HG02884 (cell line): ENCODE results near the gene NEURL4.
"Not testable (repeated sequence)": the region's sequence is repeated elsewhere in the genome, so short reads cannot be mapped to it uniquely, and the experiment has no call there.

Source experiments
- ATAC-seq: cut with Tn5 transposase; IDR thresholded peaks from one replicate; pipeline ENCODE4 v1.9.1; 2021; ENCODE audit warnings: mild to moderate bottlenecking, moderate library complexity; ENCODE audit not compliant: unreplicated experiment

NEURL4 gene

DNA sequence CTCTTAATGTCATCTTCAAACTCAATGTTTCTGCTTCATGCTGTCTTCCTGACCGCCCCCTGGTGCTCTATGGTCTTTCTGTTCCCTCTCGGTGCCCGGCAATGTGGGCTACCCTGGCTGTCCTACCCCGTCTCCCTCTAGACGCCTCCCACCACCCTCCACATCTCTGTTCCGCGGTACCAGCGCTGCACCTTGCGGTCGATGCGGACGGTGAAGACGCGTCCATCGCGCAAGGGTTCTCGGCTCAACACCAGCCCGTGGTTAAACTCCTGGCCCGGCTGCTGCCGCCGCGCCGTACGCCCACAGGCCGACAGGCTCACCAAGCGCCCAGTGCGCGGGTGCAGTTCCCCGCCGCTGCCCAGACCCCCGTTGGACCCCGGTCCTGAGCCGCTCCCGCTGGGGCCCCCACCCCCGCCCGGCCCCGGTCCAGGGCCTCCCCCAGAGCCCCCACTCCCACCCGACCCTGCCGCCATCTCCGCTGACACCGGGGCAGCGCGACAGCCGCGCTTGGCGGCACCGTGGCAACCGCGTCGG is at the start of gene NEURL4:
Gene NEURL4 (minus strand): TSS at position 496 of the 534 bp plus-strand sequence. CDS start 23 bp downstream, at position 473.
- ATAC-seq, result no peak

DNA sequence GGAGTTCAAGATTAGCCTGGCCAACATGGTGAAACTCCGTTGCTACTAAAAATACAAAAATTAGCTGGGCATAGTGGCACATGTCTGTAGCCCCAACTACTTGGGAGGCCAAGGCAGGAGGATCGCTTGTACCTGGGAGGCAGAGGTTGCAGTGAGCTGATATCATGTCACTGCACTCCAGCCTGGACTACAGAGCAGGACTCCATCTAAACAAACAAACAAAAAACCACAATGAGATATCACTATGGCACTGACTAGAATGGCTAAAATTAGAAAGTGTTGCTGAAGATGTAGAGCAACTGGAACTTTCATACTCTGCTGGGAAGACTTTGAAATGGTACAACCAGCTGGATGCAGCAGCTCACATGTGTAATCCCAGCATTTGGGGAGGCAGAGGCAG is 45.2 kb upstream of the NEURL4 start:
- ATAC-seq, result no peak

DNA sequence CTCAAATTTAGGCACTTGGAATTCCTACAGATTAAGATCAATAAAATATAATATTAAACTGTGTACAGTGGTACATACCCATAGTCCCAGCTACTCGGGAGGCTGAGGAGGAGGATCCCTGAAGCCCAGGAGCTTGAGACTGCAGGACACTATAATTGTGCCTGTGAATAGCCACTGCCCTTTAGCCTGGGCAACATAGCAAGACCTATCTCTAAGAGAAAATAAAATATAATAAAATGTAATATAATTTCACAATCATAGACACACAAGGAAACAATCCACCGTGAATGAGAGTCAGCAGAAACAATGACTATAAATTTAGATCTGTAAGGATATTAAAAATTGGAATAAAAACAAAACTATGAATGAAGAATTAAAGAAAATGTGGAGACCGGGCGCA is 41.7 kb upstream of the NEURL4 start:
- no peak for ATAC-seq

DNA sequence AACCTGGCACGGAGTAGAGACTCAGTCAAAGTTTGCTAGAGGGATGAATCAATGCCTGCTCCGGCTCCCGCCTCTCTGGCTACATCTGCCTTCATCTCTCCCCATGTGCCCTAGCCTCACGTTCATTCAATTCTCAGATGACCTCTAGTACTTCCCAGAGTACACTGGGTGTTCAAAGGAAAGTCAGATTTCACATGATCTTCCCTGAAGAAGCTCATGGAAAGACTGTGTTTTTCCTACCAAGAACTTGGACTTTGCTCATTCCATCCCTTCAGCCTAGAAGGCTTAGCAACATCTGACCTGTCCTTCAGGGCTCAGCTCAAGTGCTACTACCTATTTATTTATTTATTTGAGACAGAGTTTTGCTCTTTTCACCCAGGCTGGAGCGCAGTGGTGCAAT is 40.7 kb upstream of the NEURL4 start:
- no peak for ATAC-seq

DNA sequence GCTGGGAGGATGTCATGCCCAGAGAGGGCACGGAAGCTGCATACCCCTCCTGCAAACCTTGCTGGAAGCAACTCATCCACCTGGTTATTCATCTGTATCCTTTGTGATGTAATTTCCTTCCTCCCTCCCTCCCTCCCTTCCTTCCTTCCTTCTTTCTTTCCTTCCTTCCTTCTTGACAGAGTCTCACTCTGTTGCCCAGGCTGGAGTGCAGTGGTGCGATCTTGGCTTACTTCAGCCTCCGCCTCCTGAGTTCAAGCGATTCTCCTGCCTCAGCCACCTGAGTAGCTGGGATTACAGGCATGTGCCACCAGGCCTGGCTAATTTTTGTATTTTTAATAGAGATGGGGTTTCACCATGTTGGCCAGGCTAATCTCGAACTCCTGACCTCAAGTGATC is 39.5 kb upstream of the NEURL4 start:
- ATAC-seq, result not testable (repeated sequence)

DNA sequence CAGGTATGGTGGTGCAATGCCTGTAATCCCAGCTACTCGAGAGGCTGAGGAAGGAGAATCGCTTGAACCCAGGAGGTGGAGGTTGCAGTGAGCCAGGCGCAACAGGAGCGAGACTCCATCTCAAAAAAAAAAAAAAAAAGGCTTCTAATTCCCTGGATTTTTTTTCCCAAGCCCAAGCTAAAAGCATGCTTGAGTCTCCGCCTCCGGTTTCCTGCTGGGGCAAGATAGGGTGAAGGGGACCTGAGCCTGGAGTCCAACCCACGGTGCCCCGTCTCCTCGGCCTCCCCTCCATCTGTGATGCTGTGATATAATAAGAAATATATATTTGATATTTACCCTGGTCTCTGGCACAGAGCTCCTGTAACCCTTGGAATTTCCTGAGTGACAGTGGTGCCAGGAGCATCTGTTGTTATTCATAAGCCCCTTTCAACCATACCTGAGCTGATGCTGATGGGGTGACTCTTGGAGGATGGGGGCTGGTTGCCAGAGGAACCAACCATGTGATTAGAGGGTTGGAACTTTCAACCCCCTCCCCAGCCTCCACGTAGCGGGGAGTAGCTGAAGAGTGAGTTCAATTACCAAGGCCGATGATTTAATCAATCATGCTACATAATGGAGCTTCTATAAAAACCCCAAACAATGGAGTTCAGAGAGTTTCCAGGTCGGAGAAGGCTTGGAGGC is 38.9 kb upstream of the NEURL4 start:
- no peak for ATAC-seq

DNA sequence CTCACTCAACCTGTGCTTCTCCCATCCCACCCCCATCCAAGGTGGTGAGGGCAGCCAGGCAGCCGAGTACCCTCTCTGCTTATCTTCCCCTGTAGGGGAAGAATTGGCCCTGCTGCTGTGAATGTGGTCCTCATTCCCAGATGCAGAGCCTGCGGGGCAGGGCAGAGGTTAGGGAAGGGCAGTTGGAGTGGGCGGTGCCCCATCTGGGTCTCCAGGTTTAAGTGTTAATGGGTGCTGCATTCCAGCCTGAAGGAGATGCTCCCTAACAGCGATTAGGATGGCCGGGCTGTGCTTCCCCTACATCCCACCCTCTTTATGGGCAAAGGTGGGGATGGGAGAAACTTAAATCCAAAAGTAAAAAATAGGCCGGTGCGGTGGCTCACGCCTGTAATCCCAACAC is 37.9 kb upstream of the NEURL4 start:
- ATAC-seq, result no peak

DNA sequence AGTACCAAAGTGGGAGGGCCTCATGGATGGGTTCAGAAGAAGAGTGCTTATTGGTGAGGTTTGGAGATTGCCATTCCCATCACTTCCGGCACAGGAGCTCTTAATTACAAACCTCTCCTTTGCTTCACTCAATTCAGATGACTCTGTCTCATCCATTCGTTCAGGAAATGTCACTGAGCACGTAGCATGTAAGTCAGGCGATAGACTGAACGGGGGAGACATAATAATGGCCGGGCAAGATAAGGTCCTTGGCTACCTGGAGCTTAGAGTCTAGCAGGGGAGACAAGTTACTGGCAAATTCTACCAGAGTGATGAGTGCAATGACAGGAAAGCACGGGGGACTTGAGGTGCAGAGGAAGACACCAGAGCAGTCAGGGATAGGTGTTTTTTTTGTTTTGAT is 36.8 kb upstream of the NEURL4 start:
- ATAC-seq, result not testable (repeated sequence)

DNA sequence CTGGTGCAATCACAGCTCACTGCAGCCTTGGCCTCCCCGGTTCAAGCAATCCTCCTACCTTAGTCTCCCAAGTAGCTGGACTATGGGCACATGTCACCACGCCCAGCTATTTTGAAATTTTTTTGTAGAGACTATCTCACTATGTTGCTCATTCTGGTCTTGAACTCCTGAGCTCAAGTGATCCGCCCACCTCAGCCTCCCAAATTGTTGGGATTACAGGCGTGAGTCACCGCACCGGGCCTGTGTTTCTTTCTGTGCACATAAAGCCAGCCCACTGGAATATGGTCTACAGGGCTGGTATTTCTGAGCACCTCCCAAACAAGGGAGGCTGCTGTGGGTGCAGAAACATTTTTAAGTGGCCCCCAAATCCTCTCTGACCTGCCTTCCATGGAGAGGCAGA is 34.2 kb upstream of the NEURL4 start:
- no peak for ATAC-seq

DNA sequence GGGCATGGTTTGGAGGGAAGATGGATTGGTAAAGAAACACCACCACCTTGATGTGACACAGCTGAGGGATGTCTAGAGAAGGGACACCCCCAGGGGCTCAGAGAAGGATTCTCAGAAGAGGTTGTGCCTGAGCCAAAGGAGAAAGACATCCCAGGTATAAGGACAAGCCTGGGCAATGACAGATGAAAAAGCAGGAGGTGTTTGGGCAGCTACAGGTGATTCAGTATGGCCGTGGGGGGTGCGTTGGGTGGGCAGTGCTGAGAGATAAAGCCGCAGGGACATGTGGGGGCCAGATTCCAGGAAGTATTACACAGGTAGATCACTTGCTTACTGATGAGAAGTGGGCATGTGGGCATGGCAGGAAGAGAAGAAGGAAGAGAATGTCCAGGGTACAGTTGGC is 32.8 kb upstream of the NEURL4 start:
- ATAC-seq, result no peak

DNA sequence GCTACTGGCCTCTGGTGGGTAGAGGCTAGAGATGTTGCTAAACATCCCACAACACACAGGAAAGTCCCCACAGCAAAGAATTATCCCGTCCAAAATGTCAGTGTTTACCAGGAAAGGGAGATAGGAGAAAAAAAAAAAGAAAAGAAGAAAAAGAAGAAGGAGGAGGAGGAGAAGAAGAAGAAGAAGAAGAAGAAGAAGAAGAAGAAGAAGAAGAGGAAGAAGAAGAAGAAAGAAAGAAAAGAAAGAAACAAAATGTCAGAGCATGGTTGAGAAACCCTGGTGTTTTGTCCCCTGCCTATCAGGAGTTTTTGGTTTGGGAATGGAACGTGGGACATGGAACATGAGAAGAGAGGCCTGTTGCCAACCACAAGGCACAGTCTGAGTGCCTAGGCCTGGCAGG is 28.2 kb upstream of the NEURL4 start:
- ATAC-seq, result no peak

DNA sequence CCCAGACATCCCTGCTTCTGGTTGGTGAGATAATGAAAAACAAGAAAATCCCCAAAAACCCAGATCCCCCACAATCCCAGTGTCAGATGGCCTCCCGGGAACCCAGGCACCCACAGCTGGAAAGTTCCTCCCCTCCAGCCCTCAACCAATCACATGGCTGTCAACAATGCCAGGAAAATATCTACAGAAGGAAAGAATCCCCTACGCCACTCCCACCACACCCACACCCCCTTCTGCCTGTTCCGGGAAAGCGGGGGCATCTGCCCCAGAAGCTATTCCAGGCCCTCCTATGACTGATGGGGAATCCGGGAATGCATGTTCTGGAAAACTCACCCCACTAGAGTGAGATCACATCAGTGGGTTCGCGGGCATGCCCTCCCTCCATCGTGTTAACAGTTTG is 27.6 kb upstream of the NEURL4 start:
- ATAC-seq, result no peak

DNA sequence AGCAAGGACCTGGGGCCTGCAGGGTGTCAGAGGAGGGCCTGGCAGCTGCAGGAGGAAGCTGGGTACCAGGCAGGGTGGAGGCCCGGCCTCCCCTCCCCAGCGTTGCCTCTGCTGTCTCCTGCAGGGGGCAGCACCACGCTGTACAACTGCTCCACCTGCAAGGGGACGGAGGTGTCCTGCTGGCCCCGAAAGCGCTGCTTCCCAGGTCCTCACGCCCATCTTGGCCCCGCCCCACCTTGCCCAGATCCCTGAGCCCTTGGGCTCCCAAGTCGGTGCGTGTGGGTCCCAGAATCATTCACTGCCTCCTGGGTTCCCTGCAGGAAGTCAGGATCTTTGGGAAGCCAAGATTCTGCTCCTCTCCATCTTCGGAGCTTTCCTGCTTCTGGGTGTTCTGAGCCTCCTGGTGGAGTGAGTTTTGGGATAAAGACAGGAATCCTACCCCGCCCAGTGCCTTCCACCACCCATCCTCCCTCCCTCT is 27.0 kb upstream of the NEURL4 start:
- ATAC-seq, result no peak

DNA sequence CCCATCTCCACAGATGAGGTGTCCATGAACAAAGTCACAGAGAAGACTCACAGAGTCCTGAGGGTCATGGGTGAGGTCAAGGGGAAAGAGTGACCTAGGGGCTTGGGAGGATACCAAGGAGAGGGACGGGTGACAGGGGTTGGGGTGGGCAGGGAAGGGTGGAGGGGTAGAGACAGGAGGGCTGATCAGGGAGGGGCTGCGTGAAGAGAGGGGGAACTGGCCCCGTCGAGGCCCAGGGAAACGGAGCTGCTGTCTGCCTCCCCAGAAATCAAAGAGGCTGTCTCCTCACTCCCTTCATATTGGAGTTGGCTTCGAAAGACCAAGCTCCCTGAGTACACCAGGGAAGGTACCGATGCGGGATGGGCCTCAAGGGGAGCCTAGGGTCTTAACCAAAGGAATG is 26.4 kb upstream of the NEURL4 start:
- ATAC-seq, result no peak

DNA sequence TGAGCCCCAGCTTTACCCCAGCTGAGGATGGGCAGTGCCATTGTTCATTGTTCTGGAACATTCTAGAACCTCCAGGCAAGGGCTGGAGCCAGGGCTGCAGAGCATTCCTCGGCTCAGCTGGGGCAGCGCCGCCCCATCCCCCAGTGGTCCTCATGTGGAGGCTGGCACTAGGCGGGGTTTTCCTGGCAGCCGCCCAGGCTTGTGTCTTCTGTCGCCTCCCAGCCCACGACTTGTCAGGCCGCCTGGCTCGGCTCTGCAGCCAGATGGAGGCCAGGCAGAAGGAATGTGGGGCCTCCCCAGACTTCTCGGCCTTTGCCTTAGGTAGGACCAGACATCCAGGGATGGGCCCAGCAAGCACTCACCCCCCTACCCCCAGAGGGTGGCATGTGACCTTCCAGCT is 25.9 kb upstream of the NEURL4 start, which contains the start of gene TMEM95:
Gene TMEM95 (plus strand): TSS at position 104 of the 400 bp plus-strand sequence. CDS start 49 bp downstream, at position 153.
- ATAC-seq, result no peak

DNA sequence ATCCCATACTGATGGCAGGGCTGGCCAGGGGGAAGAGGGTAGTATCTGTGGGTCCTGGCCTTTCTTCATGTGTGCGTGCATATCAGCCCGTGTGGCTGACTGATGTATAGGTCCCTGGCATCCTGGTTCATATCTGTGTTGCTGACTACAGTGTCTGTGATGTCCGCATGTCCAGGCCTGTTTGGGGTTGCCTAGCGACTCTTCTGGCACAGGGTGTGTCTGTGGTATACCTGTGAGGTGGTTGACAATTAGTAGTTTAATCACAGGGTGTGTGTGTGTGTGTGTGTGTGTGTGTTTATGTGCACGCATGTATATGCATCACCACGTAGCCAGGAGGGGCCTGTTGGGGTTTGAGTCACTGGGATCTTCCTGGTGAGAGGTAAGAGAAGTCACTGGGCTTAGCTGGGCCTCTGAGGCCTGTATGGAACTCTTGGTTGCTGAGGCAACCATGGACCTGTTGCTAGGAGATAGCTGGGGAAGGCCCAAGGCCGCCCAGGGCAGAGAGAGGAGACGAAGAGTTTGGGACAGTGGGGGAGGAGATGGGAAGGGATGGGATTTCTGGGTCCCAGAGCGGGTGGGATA is 25.2 kb upstream of the NEURL4 start:
- ATAC-seq, result no peak

DNA sequence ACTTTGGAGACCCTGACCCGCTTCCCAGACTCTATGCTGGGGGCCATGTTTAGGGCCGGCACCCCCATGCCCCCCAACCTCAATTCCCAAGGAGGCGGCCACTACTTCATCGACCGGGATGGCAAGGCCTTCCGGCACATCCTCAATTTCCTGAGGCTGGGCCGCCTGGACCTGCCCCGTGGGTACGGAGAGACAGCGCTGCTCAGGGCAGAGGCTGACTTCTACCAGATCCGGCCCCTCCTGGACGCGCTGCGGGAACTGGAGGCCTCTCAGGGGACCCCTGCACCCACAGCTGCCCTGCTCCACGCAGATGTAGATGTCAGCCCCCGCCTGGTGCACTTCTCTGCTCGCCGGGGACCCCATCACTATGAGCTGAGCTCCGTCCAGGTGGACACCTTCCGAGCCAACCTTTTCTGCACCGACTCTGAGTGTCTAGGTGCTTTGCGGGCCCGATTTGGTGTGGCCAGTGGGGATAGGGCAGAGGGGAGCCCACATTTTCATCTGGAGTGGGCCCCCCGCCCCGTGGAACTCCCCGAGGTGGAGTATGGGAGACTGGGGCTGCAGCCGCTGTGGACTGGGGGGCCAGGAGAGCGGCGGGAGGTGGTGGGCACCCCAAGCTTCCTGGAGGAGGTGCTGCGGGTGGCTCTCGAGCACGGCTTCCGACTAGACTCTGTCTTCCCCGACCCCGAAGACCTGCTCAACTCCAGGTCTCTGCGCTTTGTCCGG is 23.9 kb upstream of the NEURL4 start:
- no peak for ATAC-seq

DNA sequence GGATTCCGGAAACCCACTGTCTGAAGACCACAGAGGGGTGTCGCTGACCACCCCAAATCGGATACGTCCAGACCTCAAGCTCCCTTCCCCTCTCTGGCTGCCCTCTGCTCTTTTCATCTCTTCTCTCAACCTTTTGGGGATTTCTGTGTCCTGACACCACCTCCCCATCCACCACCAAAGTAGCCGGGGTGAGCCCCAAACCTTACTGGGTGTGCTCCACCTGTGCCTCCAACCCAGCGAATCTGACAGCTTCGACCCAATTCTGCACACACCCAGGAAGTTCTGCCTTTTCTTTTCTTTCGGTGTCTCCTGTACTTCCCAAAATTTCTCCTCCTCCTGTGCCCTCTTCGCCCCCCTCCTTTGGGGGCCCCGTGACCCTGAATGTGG is 23.4 kb upstream of the NEURL4 start:
- ATAC-seq, result no peak

DNA sequence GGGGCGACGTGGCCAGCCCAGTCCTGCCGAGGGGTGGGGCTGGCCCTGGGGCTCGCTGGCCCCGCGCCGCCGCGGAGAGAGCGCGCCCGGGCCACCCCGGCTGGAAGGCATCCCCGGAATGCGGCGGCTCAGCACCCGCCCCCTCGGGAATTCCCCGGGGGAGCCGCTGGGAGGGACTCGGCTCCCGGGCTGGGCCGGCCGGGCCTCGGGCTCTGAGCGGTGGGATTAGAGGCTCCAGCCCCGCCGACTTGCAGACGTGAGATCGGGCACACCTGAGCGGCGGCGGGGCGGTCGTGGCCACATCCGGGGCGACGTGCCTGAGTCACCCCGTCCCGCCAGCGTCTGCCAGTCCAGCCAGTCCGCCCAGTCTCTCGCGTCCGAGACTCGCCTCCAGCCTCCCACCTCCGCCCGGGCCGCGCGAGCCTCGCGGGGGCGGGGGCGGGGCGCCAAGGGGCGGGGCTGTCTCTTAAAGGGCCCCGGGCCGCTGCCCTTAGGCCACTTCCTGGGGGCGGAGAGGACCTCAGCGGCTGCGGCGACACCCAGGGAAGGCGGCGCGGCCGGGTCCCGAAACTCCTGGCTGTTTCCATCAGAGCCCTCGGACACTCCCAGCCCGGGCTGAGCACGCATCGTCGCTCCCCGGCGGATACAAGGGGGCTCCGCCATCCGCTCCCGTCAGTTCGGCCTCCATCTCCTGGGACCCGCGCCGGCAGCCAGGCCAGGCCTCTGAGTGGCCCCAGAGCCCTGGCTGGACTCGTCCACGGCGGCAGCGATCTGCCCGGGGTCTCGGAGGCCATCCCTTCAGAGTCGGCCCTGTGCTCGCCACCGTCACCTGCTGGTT is 22.7 kb upstream of the NEURL4 start, which contains the start of gene KCTD11:
Gene KCTD11 (plus strand): TSS at position 498 of the 838 bp plus-strand sequence.
- ATAC-seq, result peak; percentile 49

DNA sequence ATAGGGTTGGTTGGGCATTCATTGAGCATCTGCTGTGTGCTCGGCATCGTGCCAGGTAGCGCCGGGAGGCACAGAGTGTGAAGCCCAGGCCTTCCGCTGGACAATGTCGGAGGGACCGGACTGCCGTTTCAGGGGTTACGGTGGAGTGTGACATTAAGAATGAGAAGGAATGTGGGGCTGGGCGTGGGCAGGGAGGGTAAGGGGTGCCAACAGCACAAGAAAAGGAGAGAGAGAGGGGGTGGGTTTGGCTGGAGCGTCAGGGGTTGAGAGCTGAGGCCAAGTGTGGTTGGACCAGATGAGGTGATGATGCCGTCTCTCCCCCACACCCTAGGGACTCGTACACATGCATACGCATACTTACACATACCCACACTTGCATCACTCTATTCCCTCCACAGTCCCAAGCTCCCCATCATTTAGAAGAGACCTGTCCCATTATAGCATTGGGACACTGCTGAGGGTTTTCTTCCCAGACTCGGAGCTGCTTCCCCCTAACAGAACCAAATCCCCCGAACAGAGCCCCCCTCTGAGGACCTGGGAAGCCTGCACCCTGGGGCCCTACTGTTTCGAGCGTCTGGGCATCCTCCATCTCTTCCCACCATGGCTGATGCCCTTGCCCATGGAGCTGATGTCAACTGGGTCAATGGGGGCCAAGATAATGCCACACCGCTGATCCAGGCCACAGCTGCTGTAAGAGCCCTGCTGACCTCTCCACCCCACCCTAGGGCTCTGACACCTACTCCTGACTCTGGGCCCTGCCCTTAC is 19.5 kb upstream of the NEURL4 start:
- no peak for ATAC-seq
